Body of pancreas (tissue), 4 donors: Measurements from ENCODE around the gene IQCF5.
"Not testable (repeated sequence)": the region's sequence is repeated elsewhere in the genome, so short reads cannot be mapped to it uniquely, and the experiment has no call there.

ENCODE experiments used
- CTCF ChIP-seq, 7 experiments: fragments of 450-650 bp in 4 of 7; fragments of 200-600 bp in 3 of 7; sonication (generic) in 3 of 7; IDR thresholded peaks; one replicate each; pipeline ENCODE4 v1.5.1; 2016 to 2019; ENCODE audit warnings: antibody characterized with exemption in 7 of 7
- POLR2A ChIP-seq, 3 donors: fragments of 450-650 bp; IDR thresholded peaks; one replicate each; pipeline ENCODE4 v1.6.1; 2016; ENCODE audit warnings: antibody characterized with exemption in 3 of 3, mild to moderate bottlenecking in 2 of 3

- TF ChIP-seq CTCF, POLR2A (IDR thresholded peaks at IDR 0.05): not testable (repeated sequence)
These were observed 20.0 kb downstream of the IQCF5 start for GRCh38 chr3:51855411-51855810.
